HCT116 (cell line): Measurements from ENCODE around the gene DCUN1D2. TPM values are rescaled to one million over a fixed set of nuclear protein-coding genes. Genes with fewer than 3 reads are reported as not detected.

Experiments
- ATAC-seq: fragments of 200-7000 bp; cut with Tn5 transposase; 2 replicates; pipeline ENCODE4 v1.9.1; 2020; ENCODE audit warnings: mild to moderate bottlenecking, moderate library complexity
- BruUV-seq: library from RNA; stranded (reverse); fragments of 400-500 nt; replicated peaks from 2 replicates; lab custom pipeline; 2021; lab: Mats Ljungman, UMichigan
- CTCF ChIA-PET: fragments of 300-600 bp; sonication (Branson Sonifier 250); formaldehyde crosslinking; loops from one replicate; lab custom pipeline; 2021; ENCODE audit warnings: antibody characterized with exemption; lab: Charles Lee
- POLR2A ChIA-PET: fragments of 300-600, 350-600 bp; sonication (Branson Sonifier 250); formaldehyde crosslinking; loops from one replicate; lab custom pipeline; 2021; ENCODE audit warnings: antibody characterized with exemption; lab: Charles Lee
- RAD21 ChIA-PET, 2 experiments: fragments of 300-600 bp; sonication (Branson Sonifier 250); formaldehyde crosslinking; loops; one replicate each; lab custom pipeline; 2023; ENCODE audit warnings: low total read pairs in 2 of 2; ENCODE audit not compliant: uncharacterized antibody in 2 of 2, unreplicated experiment in 2 of 2, low non-redundant PET in 1 of 2; lab: Charles Lee
- DNase-seq: peaks from one replicate; pipeline ENCODE4 v3.0.0-alpha.2; 2010; ENCODE audit warnings: low read depth, low spot score
- H2AFZ ChIP-seq: fragments of 200-600 bp; shearing (Covaris generic), sonication (generic); 2 replicates; pipeline ENCODE4 v1.6.1; 2017; ENCODE audit warnings: low read depth, mixed run types, mixed read lengths, antibody characterized with exemption, low read length; ENCODE audit not compliant: poor library complexity, severe bottlenecking
- H3K27ac ChIP-seq: 2 replicates; pipeline ENCODE4 v1.5.1; 2012; ENCODE audit warnings: low read depth, low read length
- H3K27me3 ChIP-seq: fragments of 200-600 bp; sonication (generic); 2 replicates; pipeline ENCODE4 v1.6.1; 2016; ENCODE audit warnings: mixed run types, low read length, mixed read lengths; ENCODE audit not compliant: insufficient read depth
- H3K36me3 ChIP-seq, 2 experiments: fragments of 200-500 bp in 1 of 2; fragments of 200-600 bp in 1 of 2; sonication (Bioruptor generic) in 1 of 2; sonication (generic) in 1 of 2; 2 replicates each; pipeline versions ENCODE4 v1.5.1 to v1.6.1; 2014 to 2016; ENCODE audit warnings: low read length in 2 of 2, inconsistent platforms in 1 of 2, mixed read lengths in 1 of 2, mixed run types in 1 of 2; ENCODE audit not compliant: insufficient read depth in 2 of 2, control insufficient read depth in 1 of 2
- H3K4me1 ChIP-seq, 2 experiments: fragments of 200-600 bp in 1 of 2; sonication (generic) in 1 of 2; 2 replicates each; pipeline versions ENCODE4 v1.5.1 to v1.6.1; 2012 to 2017; ENCODE audit warnings: low read length in 2 of 2, inconsistent platforms in 1 of 2, mild to moderate bottlenecking in 1 of 2, mixed read lengths in 1 of 2, mixed run types in 1 of 2, moderate library complexity in 1 of 2; ENCODE audit not compliant: insufficient read depth in 2 of 2, control insufficient read depth in 1 of 2
- H3K4me2 ChIP-seq: fragments of 200-600 bp; sonication (generic); 2 replicates; pipeline ENCODE4 v1.6.1; 2017; ENCODE audit warnings: mixed run types, low read length, mixed read lengths
- H3K4me3 ChIP-seq, 2 experiments: fragments of 200-600 bp in 1 of 2; sonication (generic) in 1 of 2; replicated peaks in 1 of 2; 2 replicates each; pipeline ENCODE4 v1.5.1; 2011 to 2016; ENCODE audit warnings: low read length in 2 of 2, control low read depth in 1 of 2, low read depth in 1 of 2, mild to moderate bottlenecking in 1 of 2, mixed read lengths in 1 of 2, mixed run types in 1 of 2
- H3K79me2 ChIP-seq: fragments of 200-600 bp; sonication (generic); 2 replicates; pipeline ENCODE4 v1.6.1; 2017; ENCODE audit warnings: mild to moderate bottlenecking, mixed run types, low read length, moderate library complexity, mixed read lengths; ENCODE audit not compliant: insufficient read depth
- H3K9ac ChIP-seq: fragments of 200-600 bp; sonication (generic); 2 replicates; pipeline ENCODE4 v1.6.1; 2016; ENCODE audit warnings: low read length, mixed read lengths
- H3K9me2 ChIP-seq: fragments of 200-600 bp; sonication (generic), shearing (Covaris generic); 2 replicates; pipeline ENCODE4 v1.6.1; 2017; ENCODE audit warnings: mixed run types, mild to moderate bottlenecking, moderate library complexity; ENCODE audit not compliant: insufficient read depth
- H3K9me3 ChIP-seq, 2 experiments: fragments of 200-500 bp in 1 of 2; fragments of 200-600 bp in 1 of 2; sonication (Bioruptor generic) in 1 of 2; sonication (generic) in 1 of 2; 2 replicates each; pipeline ENCODE4 v1.6.1; 2014 to 2017; ENCODE audit warnings: low read length in 2 of 2, mixed read lengths in 2 of 2, inconsistent platforms in 1 of 2, low read depth in 1 of 2, mild to moderate bottlenecking in 1 of 2, mixed run types in 1 of 2, moderate library complexity in 1 of 2; ENCODE audit not compliant: control insufficient read depth in 1 of 2, insufficient read depth in 1 of 2
- H4K20me1 ChIP-seq: fragments of 200-600 bp; sonication (generic), shearing (Covaris generic); 2 replicates; pipeline ENCODE4 v1.6.1; 2017; ENCODE audit warnings: mixed run types, mild to moderate bottlenecking, moderate library complexity; ENCODE audit not compliant: insufficient read depth
- CBX3 ChIP-seq: IDR thresholded peaks from 2 replicates; pipeline ENCODE4 v1.6.1; 2012; ENCODE audit warnings: low read depth
- CEBPB ChIP-seq: IDR thresholded peaks from 2 replicates; pipeline ENCODE4 v1.6.1; 2012; ENCODE audit warnings: low read depth
- EGR1 ChIP-seq: IDR thresholded peaks from 2 replicates; pipeline ENCODE4 v1.6.1; 2012; ENCODE audit warnings: low read depth
- EZH2 ChIP-seq: fragments of 200-600 bp; sonication (generic); IDR thresholded peaks from 2 replicates; pipeline ENCODE4 v1.6.1; 2017; ENCODE audit warnings: antibody characterized with exemption, mixed run types
- EZH2phosphoT487 ChIP-seq: fragments of 200-600 bp; IDR thresholded peaks from 2 replicates; pipeline ENCODE4 v1.6.1; 2018; ENCODE audit warnings: antibody characterized with exemption, borderline replicate concordance
- JUND ChIP-seq: IDR thresholded peaks from 2 replicates; pipeline ENCODE4 v1.6.1; 2012
- POLR2A ChIP-seq: IDR thresholded peaks from 2 replicates; pipeline ENCODE4 v1.7.0; 2011; ENCODE audit warnings: borderline replicate concordance; ENCODE audit not compliant: insufficient read depth, insufficient read length; ENCODE audit errors: extremely low read depth
- POLR2AphosphoS5 ChIP-seq: IDR thresholded peaks from 2 replicates; pipeline ENCODE4 v1.6.1; 2011; ENCODE audit warnings: mild to moderate bottlenecking, low read depth, low read length, moderate library complexity
- RAD21 ChIP-seq: IDR thresholded peaks from 2 replicates; pipeline ENCODE4 v1.6.1; 2012; ENCODE audit warnings: low read depth, mild to moderate bottlenecking
- SP1 ChIP-seq: IDR thresholded peaks from 2 replicates; pipeline ENCODE4 v1.6.1; 2012; ENCODE audit warnings: low read depth
- YY1 ChIP-seq: IDR thresholded peaks from 2 replicates; pipeline ENCODE4 v1.6.1; 2011; ENCODE audit warnings: low read length, low read depth, moderate library complexity, mild to moderate bottlenecking; ENCODE audit not compliant: insufficient replicate concordance; ENCODE audit errors: extremely low read depth
- intact Hi-C: fragments of 100-400 bp; cut with micrococcal nuclease; formaldehyde crosslinking; loops from 2 replicates; pipeline ENCODE4 v1.10.0; 2022
- total RNA-seq: library from RNA; stranded (reverse); gene quantifications from one replicate; pipeline ENCODE4 v1.2.1, GENCODE V29; 2021; ENCODE audit not compliant: unreplicated experiment
- TF ChIP-seq, protein P1 (sequence below): IDR thresholded peaks from 2 replicates; pipeline ENCODE4 v1.6.1; 2012
- TF ChIP-seq, protein P2 (sequence below): IDR thresholded peaks from 2 replicates; pipeline ENCODE4 v1.6.1; 2012
- TF ChIP-seq, protein P3 (sequence below): IDR thresholded peaks from 2 replicates; pipeline ENCODE4 v1.6.1; 2012; ENCODE audit warnings: low read depth

The DCUN1D2 gene
- total RNA-seq, 1 experiment from 2014 or later, result 25.4 TPM

DNA sequence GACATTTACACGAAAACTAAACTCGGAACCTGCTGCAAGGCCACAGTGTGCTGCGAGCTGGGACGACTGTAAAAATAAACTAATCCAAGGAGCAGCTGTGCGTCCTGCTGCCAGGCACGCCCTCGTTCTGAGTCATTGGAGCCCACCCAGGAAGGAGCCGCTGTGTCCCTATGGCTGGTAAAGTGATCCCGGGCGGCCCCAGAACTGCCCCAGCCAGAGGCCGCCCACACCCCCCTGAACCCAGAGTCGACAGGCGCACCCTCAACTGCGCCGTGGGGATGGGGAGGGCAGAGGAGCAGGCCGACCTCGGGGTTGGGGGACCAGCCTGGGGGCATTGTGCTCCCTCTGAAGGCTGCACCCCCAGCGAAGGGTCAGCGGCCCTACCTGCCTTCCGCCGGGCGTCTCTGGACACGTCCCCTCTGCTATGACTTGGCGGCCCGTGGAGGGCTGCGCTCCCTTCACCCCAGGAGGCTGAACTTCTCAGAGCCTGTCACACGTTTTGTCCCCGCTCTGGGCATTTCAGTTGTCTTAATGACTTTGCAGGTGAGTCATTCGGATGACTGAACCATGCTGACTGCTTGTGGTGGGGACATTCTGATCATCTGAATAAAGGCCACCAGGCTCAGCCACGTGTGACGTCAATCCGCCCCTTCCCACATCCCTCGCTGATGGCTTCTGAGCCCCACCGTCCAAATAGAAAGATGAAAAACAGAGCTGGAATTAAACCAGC lies 79.9 kb downstream of the DCUN1D2 start:
- Histone ChIP-seq H3K27me3 (peaks cover 3% of the 10 kb centered on the region; the same call in 1 of the 2 replicates), H3K4me1 (peaks cover 17 to 23% of the 10 kb centered on the region in 2 experiments), H2AFZ (peak overlapping the region; percentile 67), H3K79me2 (no peaks in the 10 kb centered on the region), H3K4me2 (peak overlapping the region; percentile 94), H3K9me2 (no peaks in the 10 kb centered on the region), H4K20me1 (no peaks in the 10 kb centered on the region), H3K27ac (peak overlapping the region; percentile 66), H3K9me3 (no peaks in the 10 kb centered on the region), H3K36me3 (no peaks in the 10 kb centered on the region), H3K4me3 (peak overlapping the region; percentile 37 to 59), H3K9ac (peak overlapping the region; percentile 63)
- intact Hi-C loops, result loop anchor here (2.0 kb wide), 1 partner anchor 38 kb away; no protein-coding TSS in a partner anchor
- ChIA-PET RAD21 (no interaction called here), CTCF (interaction anchor here (0.7 to 1.2 kb wide), 3 partner anchors 13 to 468 kb away, joined by 3 to 4 read pairs (median 3); no protein-coding TSS in a partner anchor), POLR2A (interaction anchor here (0.6 to 0.9 kb wide), 4 partner anchors 10 to 352 kb away, joined by 3 to 5 read pairs (median 3); no protein-coding TSS in a partner anchor)
- TF ChIP-seq EZH2phosphoT487 (no peak), POLR2AphosphoS5 (0 out of 2 replicates have a peak, but pooled peaks have one; percentile 21)
- peak; percentile 89 for DNase-seq
- ATAC-seq, result peak; percentile 88
- BruUV-seq, result no TSS peak

DNA sequence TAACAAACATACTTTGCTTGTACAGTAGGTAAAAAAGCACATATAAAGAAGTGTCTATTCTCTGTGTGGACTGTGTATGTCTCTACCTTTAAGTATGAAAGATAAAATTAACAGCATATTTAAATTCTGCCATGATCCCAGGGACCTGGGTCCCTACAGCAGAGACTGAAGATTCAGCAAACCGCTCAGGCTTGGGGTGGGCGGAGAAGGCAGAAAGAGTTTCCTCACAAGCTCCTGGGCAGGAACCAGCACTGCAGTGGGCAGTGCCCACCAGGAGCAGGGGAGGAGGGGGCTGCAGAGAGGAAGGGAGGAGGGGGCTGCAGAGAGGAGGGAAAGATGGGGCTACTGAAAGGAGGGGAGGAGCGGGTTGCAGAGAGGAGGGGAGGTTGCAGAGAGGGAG lies 81.9 kb downstream of the DCUN1D2 start:
- peaks cover 17 to 23% of the 10 kb centered on the region in 2 experiments for H3K4me1 ChIP-seq
- ATAC-seq (no peak), DNase-seq (no peak)
- H4K20me1 ChIP-seq, result no peaks in the 10 kb centered on the region
- ChIA-PET CTCF (interaction anchor here (1.4 kb wide), 1 partner anchor 15 kb away, joined by 5 read pairs; no protein-coding TSS in a partner anchor), RAD21 (no interaction called here), POLR2A (no interaction called here)
- no peak overlapping the region for H3K4me3 ChIP-seq
- no peak overlapping the region for H2AFZ ChIP-seq
- intact Hi-C loops, result no loop called here
- H3K9me2 ChIP-seq, result no peaks in the 10 kb centered on the region
- BruUV-seq, result no TSS peak
- H3K4me2 ChIP-seq, result no peak overlapping the region
- H3K9me3 ChIP-seq, result no peaks in the 10 kb centered on the region
- H3K27ac ChIP-seq, result no peak overlapping the region
- H3K79me2 ChIP-seq, result no peaks in the 10 kb centered on the region
- no peaks in the 10 kb centered on the region for H3K36me3 ChIP-seq
- H3K9ac ChIP-seq, result no peak overlapping the region
- peaks cover 3% of the 10 kb centered on the region; the same call in 1 of the 2 replicates for H3K27me3 ChIP-seq
- TF ChIP-seq CEBPB (no peak), EZH2 (no peak), EGR1 (no peak), JUND (no peak), SP1 (no peak), YY1 (no peak), CBX3 (no peak), POLR2A (no peak), RAD21 (no peak)
- TF ChIP-seq, protein P1, sequence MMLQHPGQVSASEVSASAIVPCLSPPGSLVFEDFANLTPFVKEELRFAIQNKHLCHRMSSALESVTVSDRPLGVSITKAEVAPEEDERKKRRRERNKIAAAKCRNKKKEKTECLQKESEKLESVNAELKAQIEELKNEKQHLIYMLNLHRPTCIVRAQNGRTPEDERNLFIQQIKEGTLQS, result no peak
- TF ChIP-seq, protein P2, sequence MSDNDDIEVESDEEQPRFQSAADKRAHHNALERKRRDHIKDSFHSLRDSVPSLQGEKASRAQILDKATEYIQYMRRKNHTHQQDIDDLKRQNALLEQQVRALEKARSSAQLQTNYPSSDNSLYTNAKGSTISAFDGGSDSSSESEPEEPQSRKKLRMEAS, result no peak
- TF ChIP-seq, protein P3, sequence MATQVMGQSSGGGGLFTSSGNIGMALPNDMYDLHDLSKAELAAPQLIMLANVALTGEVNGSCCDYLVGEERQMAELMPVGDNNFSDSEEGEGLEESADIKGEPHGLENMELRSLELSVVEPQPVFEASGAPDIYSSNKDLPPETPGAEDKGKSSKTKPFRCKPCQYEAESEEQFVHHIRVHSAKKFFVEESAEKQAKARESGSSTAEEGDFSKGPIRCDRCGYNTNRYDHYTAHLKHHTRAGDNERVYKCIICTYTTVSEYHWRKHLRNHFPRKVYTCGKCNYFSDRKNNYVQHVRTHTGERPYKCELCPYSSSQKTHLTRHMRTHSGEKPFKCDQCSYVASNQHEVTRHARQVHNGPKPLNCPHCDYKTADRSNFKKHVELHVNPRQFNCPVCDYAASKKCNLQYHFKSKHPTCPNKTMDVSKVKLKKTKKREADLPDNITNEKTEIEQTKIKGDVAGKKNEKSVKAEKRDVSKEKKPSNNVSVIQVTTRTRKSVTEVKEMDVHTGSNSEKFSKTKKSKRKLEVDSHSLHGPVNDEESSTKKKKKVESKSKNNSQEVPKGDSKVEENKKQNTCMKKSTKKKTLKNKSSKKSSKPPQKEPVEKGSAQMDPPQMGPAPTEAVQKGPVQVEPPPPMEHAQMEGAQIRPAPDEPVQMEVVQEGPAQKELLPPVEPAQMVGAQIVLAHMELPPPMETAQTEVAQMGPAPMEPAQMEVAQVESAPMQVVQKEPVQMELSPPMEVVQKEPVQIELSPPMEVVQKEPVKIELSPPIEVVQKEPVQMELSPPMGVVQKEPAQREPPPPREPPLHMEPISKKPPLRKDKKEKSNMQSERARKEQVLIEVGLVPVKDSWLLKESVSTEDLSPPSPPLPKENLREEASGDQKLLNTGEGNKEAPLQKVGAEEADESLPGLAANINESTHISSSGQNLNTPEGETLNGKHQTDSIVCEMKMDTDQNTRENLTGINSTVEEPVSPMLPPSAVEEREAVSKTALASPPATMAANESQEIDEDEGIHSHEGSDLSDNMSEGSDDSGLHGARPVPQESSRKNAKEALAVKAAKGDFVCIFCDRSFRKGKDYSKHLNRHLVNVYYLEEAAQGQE, result no peak
